ENCODE results near the gene CTNNA1.

DNA sequence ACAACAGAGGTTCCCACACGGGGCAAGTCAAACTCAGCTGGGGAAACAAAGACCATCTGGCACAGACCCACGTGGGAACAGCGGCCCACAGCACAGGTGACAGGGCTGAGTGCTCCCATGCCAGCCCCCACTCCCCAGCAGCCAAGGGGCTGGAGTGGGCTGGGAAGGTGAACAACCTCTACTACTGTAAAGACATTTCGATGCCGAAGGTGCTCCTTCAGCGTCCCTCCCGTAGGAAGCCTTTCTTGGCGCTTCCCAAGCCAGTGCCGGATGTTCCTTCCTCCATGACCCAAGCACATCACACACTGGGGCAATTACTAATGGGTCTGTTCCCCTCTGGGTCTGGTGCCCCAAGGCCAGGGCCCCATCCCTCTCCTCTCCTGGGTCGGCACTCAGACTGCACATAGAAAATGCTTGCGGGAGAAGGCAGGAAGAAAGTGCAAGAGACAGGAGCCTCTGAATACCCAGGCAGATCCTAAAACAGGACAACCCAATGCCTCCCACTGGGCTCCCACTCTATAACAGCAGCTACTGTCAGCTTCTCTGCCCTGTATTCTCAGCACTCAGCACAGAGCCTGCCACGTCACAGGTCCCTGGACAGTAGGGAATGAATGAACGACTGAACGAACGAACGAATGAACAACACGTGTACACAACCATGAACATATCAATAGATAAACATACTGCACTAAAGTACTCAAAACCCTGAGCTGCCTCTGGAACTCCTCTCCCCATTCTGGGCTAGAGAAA lies 198.9 kb downstream of the CTNNA1 start:
- TF ChIP-seq POLR2A (IDR thresholded peaks at IDR 0.05) = no peak
- TF ChIP-seq CTCF (IDR thresholded peaks at IDR 0.05) = no peak

Data from right lobe of liver (tissue), 4 donors.